Hematopoietic multipotent progenitor cell treated with erythropoietin and hydrocortisone succinate and interleukin-3 and kit ligand, for 15 days (in vitro differentiated cells): ENCODE measurements around the gene MRRF.
"Not testable (repeated sequence)": the region's sequence is repeated elsewhere in the genome, so short reads cannot be mapped to it uniquely, and the experiment has no call there.

ENCODE experiments used
- DNase-seq: peaks from one replicate; pipeline ENCODE4 v3.0.0-alpha.2; 2015; ENCODE audit warnings: low spot score

Gene MRRF

GRCh38 chr9:122360891-122361290 is 96.2 kb downstream of the MRRF start:
- no peak for DNase-seq

- DNase-seq = not testable (repeated sequence)
Measured at GRCh38 chr9:122363131-122363530, 98.4 kb downstream of the MRRF start.

GRCh38 chr9:122364117-122364782 is 99.6 kb downstream of the MRRF start:
- no peak for DNase-seq

GRCh38 chr9:122364783-122365150 is 100.1 kb downstream of the MRRF start:
- no peak for DNase-seq

GRCh38 chr9:122366074-122366660 is 101.5 kb downstream of the MRRF start:
- no peak for DNase-seq

GRCh38 chr9:122367065-122367464 is 102.4 kb downstream of the MRRF start:
- no peak for DNase-seq

- DNase-seq = no peak
Measured at GRCh38 chr9:122367774-122368460, 103.2 kb downstream of the MRRF start.

- DNase-seq = no peak
Measured at GRCh38 chr9:122368642-122369041, 104.0 kb downstream of the MRRF start.

GRCh38 chr9:122370303-122370702 is 105.6 kb downstream of the MRRF start:
- no peak for DNase-seq

- DNase-seq = peak; percentile 48
Measured at GRCh38 chr9:122370869-122371755, 106.4 kb downstream of the MRRF start, which contains the start of gene PTGS1. TSS of gene PTGS1 (plus strand) at chr9:122371024. CDS start at chr9:122371085, 61 bp downstream.

- no peak for DNase-seq
Measured at GRCh38 chr9:122371846-122372245, 107.2 kb downstream of the MRRF start.

- no peak for DNase-seq
Measured at GRCh38 chr9:122372856-122373845, 108.5 kb downstream of the MRRF start.

- DNase-seq = peak; percentile 64
Measured at GRCh38 chr9:122374885-122375420, 110.3 kb downstream of the MRRF start.

- no peak for DNase-seq
Measured at GRCh38 chr9:122376796-122377195, 112.1 kb downstream of the MRRF start.

GRCh38 chr9:122377241-122378164 is 112.8 kb downstream of the MRRF start:
- DNase-seq = no peak

- DNase-seq = no peak
Measured at GRCh38 chr9:122378236-122378635, 113.6 kb downstream of the MRRF start.

GRCh38 chr9:122379340-122379739 is 114.7 kb downstream of the MRRF start:
- DNase-seq = no peak

GRCh38 chr9:122380293-122380692 is 115.6 kb downstream of the MRRF start:
- no peak for DNase-seq
